ENCODE measurements around the gene AGPAT2.

DNA sequence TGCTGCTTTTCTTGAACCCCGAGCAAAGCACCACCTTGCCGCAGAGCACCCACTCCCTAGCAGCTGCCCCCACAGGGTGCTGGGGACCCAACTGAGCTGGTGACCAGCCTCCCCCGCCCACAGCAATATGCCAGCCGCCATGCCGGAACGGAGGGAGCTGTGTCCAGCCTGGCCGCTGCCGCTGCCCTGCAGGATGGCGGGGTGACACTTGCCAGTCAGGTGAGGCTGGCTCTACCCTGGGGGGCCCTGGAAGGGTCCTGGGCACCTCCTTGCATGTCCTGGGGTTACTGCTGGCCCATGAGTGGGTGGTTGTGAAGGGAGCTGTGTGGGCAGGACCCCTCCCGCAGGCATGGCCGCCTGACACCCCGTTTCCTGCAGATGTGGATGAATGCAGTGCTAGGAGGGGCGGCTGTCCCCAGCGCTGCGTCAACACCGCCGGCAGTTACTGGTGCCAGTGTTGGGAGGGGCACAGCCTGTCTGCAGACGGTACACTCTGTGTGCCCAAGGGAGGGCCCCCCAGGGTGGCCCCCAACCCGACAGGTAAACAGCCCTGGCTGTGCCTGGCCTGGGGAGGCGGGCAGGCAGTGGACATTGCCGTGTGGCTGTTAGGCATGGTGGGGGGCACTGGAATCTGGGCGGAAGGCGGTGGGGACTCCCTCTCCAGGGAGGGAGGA is 17.3 kb downstream of the AGPAT2 start:
- TF ChIP-seq, protein P1, sequence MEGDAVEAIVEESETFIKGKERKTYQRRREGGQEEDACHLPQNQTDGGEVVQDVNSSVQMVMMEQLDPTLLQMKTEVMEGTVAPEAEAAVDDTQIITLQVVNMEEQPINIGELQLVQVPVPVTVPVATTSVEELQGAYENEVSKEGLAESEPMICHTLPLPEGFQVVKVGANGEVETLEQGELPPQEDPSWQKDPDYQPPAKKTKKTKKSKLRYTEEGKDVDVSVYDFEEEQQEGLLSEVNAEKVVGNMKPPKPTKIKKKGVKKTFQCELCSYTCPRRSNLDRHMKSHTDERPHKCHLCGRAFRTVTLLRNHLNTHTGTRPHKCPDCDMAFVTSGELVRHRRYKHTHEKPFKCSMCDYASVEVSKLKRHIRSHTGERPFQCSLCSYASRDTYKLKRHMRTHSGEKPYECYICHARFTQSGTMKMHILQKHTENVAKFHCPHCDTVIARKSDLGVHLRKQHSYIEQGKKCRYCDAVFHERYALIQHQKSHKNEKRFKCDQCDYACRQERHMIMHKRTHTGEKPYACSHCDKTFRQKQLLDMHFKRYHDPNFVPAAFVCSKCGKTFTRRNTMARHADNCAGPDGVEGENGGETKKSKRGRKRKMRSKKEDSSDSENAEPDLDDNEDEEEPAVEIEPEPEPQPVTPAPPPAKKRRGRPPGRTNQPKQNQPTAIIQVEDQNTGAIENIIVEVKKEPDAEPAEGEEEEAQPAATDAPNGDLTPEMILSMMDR (conservative IDR thresholded peaks at IDR 0.05; ENCODE audit: low read depth, low read length) = no peak
- no peak for TF ChIP-seq EZH2phosphoT487 (IDR thresholded peaks at IDR 0.05; ENCODE audit: borderline replicate concordance, low read length)
